C4-2B (cell line): ENCODE results near the gene MNT.

Source experiments
- H3K27ac ChIP-seq: fragments of 450-650 bp; 2 replicates; pipeline ENCODE4 v1.5.1; 2017
- CTCF ChIP-seq: fragments of 450-650 bp; conservative IDR thresholded peaks from 2 replicates; pipeline ENCODE4 v1.5.1; 2017; ENCODE audit warnings: mild to moderate bottlenecking
- ZFX ChIP-seq: fragments of 450-650 bp; IDR thresholded peaks from 2 replicates; pipeline ENCODE4 v1.6.1; 2017

The MNT gene

DNA sequence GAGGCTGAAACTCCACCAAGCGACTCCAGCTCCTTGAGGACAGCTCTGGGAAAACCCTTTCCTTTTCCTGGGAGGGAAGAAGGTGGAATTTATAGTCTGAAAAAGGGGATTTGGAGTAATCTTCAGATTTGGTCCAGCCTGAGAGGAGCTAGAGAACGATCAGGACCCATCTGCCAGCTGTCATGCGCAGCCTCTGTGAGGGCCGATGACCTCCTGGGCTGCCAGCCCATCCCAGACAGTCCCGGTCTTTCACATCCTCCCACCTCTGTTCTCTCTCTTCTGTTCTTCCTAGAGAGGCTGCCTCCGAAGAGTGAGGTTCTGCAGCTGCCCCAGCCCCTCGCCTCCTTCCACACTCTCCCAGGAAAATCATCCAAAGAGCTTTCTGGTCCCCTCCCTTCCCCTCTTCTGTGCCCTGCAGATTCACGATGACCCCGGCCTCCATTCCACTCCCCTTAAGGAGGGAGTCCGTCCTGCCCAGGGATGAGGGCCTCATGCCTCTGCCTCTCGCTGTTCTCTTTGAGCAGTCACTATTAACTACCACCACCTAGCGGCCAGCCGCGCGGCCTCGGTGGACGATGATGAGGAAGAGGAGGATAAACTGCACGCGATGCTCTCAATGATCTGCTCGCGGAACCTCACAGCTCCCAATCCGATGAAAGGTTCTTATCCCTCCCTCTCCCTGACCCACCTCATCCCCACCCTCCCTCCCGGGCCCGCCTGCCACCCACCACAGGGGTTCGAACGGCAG lies 33.9 kb downstream of the MNT start:
- no peak overlapping the region for H3K27ac ChIP-seq
- no peak for TF ChIP-seq ZFX

DNA sequence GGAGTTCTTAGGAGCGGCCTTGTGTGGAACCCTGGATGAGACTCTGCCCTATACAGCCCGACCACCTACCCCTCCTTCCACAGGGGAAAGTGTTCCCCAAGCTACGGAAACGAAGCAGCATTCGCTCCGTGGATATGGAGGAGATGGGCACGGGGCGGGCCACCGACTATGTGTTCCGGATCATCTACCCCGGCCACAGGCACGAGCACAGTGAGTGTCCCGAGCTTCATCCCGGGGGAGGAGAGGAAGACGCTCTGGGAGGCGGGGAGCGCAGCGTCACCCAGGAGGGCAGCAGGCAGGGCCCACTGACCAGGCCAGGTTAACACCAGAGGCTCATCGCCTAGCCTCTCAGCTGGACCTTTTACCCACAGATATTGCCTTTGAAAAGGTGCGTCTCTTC lies 35.7 kb downstream of the MNT start:
- no peak overlapping the region for H3K27ac ChIP-seq
- no peak for TF ChIP-seq ZFX

GRCh38 chr17:2364763-2365116 lies 36.1 kb downstream of the MNT start:
- TF ChIP-seq CTCF = no peak
- TF ChIP-seq ZFX = no peak

GRCh38 chr17:2363851-2364762 lies 36.8 kb downstream of the MNT start:
- TF ChIP-seq ZFX (no peak), CTCF (no peak)
- no peak overlapping the region for H3K27ac ChIP-seq

More at GRCh38 chr17:2364763-2365116, 36.1 kb downstream of the MNT start:
- H3K27ac ChIP-seq = no peak overlapping the region

DNA sequence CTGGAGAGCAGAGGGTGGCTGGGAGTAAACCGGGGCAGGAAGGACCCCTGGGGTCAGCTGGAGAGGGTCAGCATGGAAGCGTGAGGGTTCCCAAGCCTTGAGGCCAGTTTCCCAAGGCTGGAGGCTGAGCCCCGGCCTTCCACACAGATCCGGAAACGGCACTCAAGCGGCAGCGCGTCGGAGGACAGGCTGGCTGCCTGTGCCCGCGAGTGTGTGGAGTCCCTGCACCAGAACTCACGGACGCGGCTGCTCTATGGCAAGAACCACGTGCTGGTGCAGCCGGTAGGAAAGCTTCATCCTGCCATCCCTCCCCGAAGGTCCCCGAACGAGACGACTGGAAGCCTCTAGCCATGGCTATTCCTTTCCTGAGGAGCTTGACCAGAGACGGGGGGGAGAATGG lies 37.5 kb downstream of the MNT start:
- H3K27ac ChIP-seq = no peak overlapping the region
- no peak for TF ChIP-seq ZFX
- TF ChIP-seq CTCF = no peak

DNA sequence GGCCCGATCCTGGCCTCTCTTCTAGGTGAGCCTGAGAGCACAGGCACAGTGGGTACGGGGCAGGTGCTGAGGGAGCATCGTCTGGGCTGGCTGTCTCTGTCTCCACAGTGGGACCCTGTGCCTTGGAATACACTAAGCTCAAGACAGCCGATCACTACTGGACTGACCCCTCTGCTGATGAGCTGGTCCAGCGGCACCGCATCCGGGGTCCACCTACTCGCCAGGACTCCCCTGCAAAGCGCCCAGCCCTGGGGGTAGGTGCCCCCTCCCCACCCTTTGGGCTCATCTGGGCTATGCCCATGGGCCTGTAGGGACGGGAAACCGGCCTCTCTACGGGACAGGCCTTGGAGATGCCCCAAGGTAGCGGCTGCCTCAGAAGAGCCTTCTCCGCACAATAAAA lies 38.0 kb downstream of the MNT start:
- TF ChIP-seq CTCF = no peak
- TF ChIP-seq ZFX = no peak
- no peak overlapping the region for H3K27ac ChIP-seq

- no peak overlapping the region for H3K27ac ChIP-seq
- TF ChIP-seq CTCF (no peak), ZFX (no peak)
Measured at GRCh38 chr17:2362416-2362815, 38.4 kb downstream of the MNT start.

GRCh38 chr17:2362016-2362415 lies 38.8 kb downstream of the MNT start:
- TF ChIP-seq ZFX (no peak), CTCF (no peak)
- no peak overlapping the region for H3K27ac ChIP-seq
